KBM-7 (cell line): Measurements from ENCODE around the gene TMEM190.

Experiments
- DNase-seq: peaks from one replicate; pipeline ENCODE4 v3.0.0-alpha.2; 2015
- in situ Hi-C: fragments of 300-500 bp; cut with MboI; formaldehyde crosslinking; loops from 2 replicates; pipeline ENCODE4 v1.14.3; 2020; ENCODE audit warnings: low sequenced_read_pairs, low pct_unique_long_range_greater_than_20kb, mixed read lengths

The TMEM190 gene

GRCh38 chr19:55368106-55368505 is 8.5 kb upstream of the TMEM190 start:
- no peak for DNase-seq
- in situ Hi-C loops, result no loop called here

- in situ Hi-C loops, result no loop called here
These were observed 7.7 kb upstream of the TMEM190 start for GRCh38 chr19:55368701-55369563.

GRCh38 chr19:55369653-55370304 is 6.8 kb upstream of the TMEM190 start:
- in situ Hi-C loops, result no loop called here
- no peak for DNase-seq

More at GRCh38 chr19:55368701-55369563, 7.7 kb upstream of the TMEM190 start:
- DNase-seq, result no peak

- in situ Hi-C loops, result no loop called here
- no peak for DNase-seq
These were observed 6.2 kb upstream of the TMEM190 start, which contains the start of gene IL11 for GRCh38 chr19:55370305-55370988. Gene IL11 (minus strand): TSS chr19:55370463. CDS start chr19:55370310, 153 bp downstream.

GRCh38 chr19:55372316-55373081 is 4.1 kb upstream of the TMEM190 start:
- in situ Hi-C loops, result no loop called here
- DNase-seq, result no peak

GRCh38 chr19:55373306-55373992 is 3.2 kb upstream of the TMEM190 start:
- in situ Hi-C loops, result no loop called here
- DNase-seq, result no peak

- in situ Hi-C loops, result no loop called here
- no peak for DNase-seq
These were observed 2.5 kb upstream of the TMEM190 start for GRCh38 chr19:55373993-55374757.

GRCh38 chr19:55377356-55378131 is 918 bp downstream of the TMEM190 start:
- no peak for DNase-seq
- in situ Hi-C loops, result no loop called here

GRCh38 chr19:55379174-55379573 is 2.5 kb downstream of the TMEM190 start:
- DNase-seq, result no peak
- in situ Hi-C loops, result no loop called here

GRCh38 chr19:55382013-55382412 is 5.4 kb downstream of the TMEM190 start:
- in situ Hi-C loops, result no loop called here

GRCh38 chr19:55382522-55383054 is 6.0 kb downstream of the TMEM190 start:
- in situ Hi-C loops, result no loop called here
- no peak for DNase-seq

More at GRCh38 chr19:55382013-55382412, 5.4 kb downstream of the TMEM190 start:
- DNase-seq, result no peak

GRCh38 chr19:55383279-55384130 is 6.9 kb downstream of the TMEM190 start:
- DNase-seq, result no peak

GRCh38 chr19:55384131-55384919 is 7.7 kb downstream of the TMEM190 start, which contains the start of gene TMEM238:
Gene TMEM238 (minus strand): TSS chr19:55384292. CDS start chr19:55384259, 33 bp downstream.
- in situ Hi-C loops, result no loop called here
- DNase-seq, result no peak

More at GRCh38 chr19:55383279-55384130, 6.9 kb downstream of the TMEM190 start:
- in situ Hi-C loops, result no loop called here

GRCh38 chr19:55384920-55385723 is 8.5 kb downstream of the TMEM190 start:
- DNase-seq, result peak; percentile 96
- in situ Hi-C loops, result no loop called here
